ENCODE measurements around the gene PPP3CA.

The PPP3CA gene
- total RNA-seq, result 27.5 to 102 reads per million in 2 experiments

GRCh38 chr4:101347267-101347556 is at the start of gene PPP3CA:
Gene PPP3CA, minus strand, starts transcription at chr4:101347526.
- no peak for DNase-seq (ENCODE audit: low read depth)

- DNase-seq (ENCODE audit: low read depth), result no peak
Measured at GRCh38 chr4:101393256-101393655, 45.9 kb upstream of the PPP3CA start.

- no peak for DNase-seq (ENCODE audit: low read depth)
Measured at GRCh38 chr4:101370663-101371210, 23.4 kb upstream of the PPP3CA start.

GRCh38 chr4:101367201-101367600 is 19.9 kb upstream of the PPP3CA start:
- no peak for DNase-seq (ENCODE audit: low read depth)

- DNase-seq (ENCODE audit: low read depth), result no peak
Measured at GRCh38 chr4:101366331-101366730, 19.0 kb upstream of the PPP3CA start.

GRCh38 chr4:101357751-101358150 is 10.4 kb upstream of the PPP3CA start:
- no peak for DNase-seq (ENCODE audit: low read depth)

GRCh38 chr4:101356928-101357327 is 9.6 kb upstream of the PPP3CA start:
- no peak for DNase-seq (ENCODE audit: low read depth)

- no peak for DNase-seq (ENCODE audit: low read depth)
Measured at GRCh38 chr4:101355767-101356702, 8.7 kb upstream of the PPP3CA start.

GRCh38 chr4:101355246-101355645 is 7.9 kb upstream of the PPP3CA start:
- no peak for DNase-seq (ENCODE audit: low read depth)

GRCh38 chr4:101349801-101350064 is 2.4 kb upstream of the PPP3CA start:
- DNase-seq (ENCODE audit: low read depth), result no peak

- no peak for DNase-seq (ENCODE audit: low read depth)
Measured at GRCh38 chr4:101348995-101349800, 1.9 kb upstream of the PPP3CA start.

- no peak for DNase-seq (ENCODE audit: low read depth)
Measured at GRCh38 chr4:101348367-101348827, 1.1 kb upstream of the PPP3CA start.

- DNase-seq (ENCODE audit: low read depth), result peak; percentile 99
Measured at GRCh38 chr4:101347557-101348366, 436 bp upstream of the PPP3CA start.

- peak; percentile 61 for DNase-seq (ENCODE audit: low read depth)
Measured at GRCh38 chr4:101346351-101347266, 717 bp downstream of the PPP3CA start.

GRCh38 chr4:101345596-101346350 is 1.6 kb downstream of the PPP3CA start:
- peak; percentile 54 for DNase-seq (ENCODE audit: low read depth)

GRCh38 chr4:101345271-101345595 is 2.1 kb downstream of the PPP3CA start:
- no peak for DNase-seq (ENCODE audit: low read depth)

- no peak for DNase-seq (ENCODE audit: low read depth)
Measured at GRCh38 chr4:101339332-101339731, 8.0 kb downstream of the PPP3CA start.

GRCh38 chr4:101337688-101338087 is 9.6 kb downstream of the PPP3CA start:
- no peak for DNase-seq (ENCODE audit: low read depth)

- DNase-seq (ENCODE audit: low read depth), result no peak
Measured at GRCh38 chr4:101334963-101335572, 12.3 kb downstream of the PPP3CA start.

GRCh38 chr4:101332424-101332823 is 14.9 kb downstream of the PPP3CA start:
- DNase-seq (ENCODE audit: low read depth), result no peak
